ENCODE measurements around the gene STK33. TPM values are rescaled to one million over a fixed set of nuclear protein-coding genes. Genes with fewer than 3 reads are reported as not detected.

The STK33 gene
- total RNA-seq, 1 experiment from 2014 or later = 5.8 TPM

GRCh38 chr11:8384199-8384821, 209.7 kb downstream of the STK33 start:
- CTCF ChIA-PET = no interaction called here
- POLR2A ChIA-PET (ENCODE audit: unreplicated experiment) = interaction anchor here (0.7 kb wide), 1 partner anchor 290 kb away, joined by 4 read pairs; no protein-coding TSS in a partner anchor
- Histone ChIP-seq H3K27ac (no peak overlapping the region), H3K9me3 (ENCODE audit: insufficient read depth, low read depth) (no peaks in the 10 kb centered on the region), H4K20me1 (ENCODE audit: insufficient read depth) (no peaks in the 10 kb centered on the region), H3K36me3 (ENCODE audit: low read depth) (no peaks in the 10 kb centered on the region), H3K4me3 (no peak overlapping the region), H3K79me2 (ENCODE audit: low read depth) (no peaks in the 10 kb centered on the region), H3K4me2 (no peak overlapping the region), H3K4me1 (replicated peaks; ENCODE audit: insufficient read depth) (no peaks in the 10 kb centered on the region), H3F3A (ENCODE audit: insufficient read depth, low read depth) (no peaks in the 10 kb centered on the region), H3K27me3 (ENCODE audit: insufficient read depth, low read depth) (no peaks in the 10 kb centered on the region), H3K9me2 (ENCODE audit: insufficient read depth) (no peaks in the 10 kb centered on the region), H2AFZ (no peak overlapping the region)
- DNase-seq = peak in 1 of 2 experiments; percentile 47
- intact Hi-C loops (cut with micrococcal nuclease; ENCODE audit: unreplicated experiment) = loop anchor here (5.0 to 10.0 kb wide), 3 partner anchors 183 to 1123 kb away; partner anchors contain the start of gene TMEM9B
- TF ChIP-seq EZH2 (IDR thresholded peaks at IDR 0.05; ENCODE audit: low read depth) (no peak), CTCF (conservative IDR thresholded peaks at IDR 0.05) (0 out of 2 replicates have a peak, but pooled peaks have one; percentile 29)
- BruUV-seq (replicated peaks) = no TSS peak

GRCh38 chr11:8383627-8384026, 210.4 kb downstream of the STK33 start:
- H3K4me1 ChIP-seq (replicated peaks; ENCODE audit: insufficient read depth) = no peaks in the 10 kb centered on the region
- intact Hi-C loops (cut with micrococcal nuclease; ENCODE audit: unreplicated experiment) = loop anchor here (5.0 to 10.0 kb wide), 3 partner anchors 184 to 1124 kb away; partner anchors contain the start of gene TMEM9B
- POLR2A ChIA-PET (ENCODE audit: unreplicated experiment) = interaction anchor here (0.6 to 0.7 kb wide), 2 partner anchors 291 to 1145 kb away, joined by 4 to 5 read pairs; no protein-coding TSS in a partner anchor
- H3K4me2 ChIP-seq = no peak overlapping the region
- H3K79me2 ChIP-seq (ENCODE audit: low read depth) = no peaks in the 10 kb centered on the region
- H3F3A ChIP-seq (ENCODE audit: insufficient read depth, low read depth) = no peaks in the 10 kb centered on the region
- no peak overlapping the region for H3K27ac ChIP-seq
- TF ChIP-seq EZH2 (IDR thresholded peaks at IDR 0.05; ENCODE audit: low read depth) = no peak
- no peak for TF ChIP-seq CTCF (conservative IDR thresholded peaks at IDR 0.05)
- no peaks in the 10 kb centered on the region for H3K9me3 ChIP-seq (ENCODE audit: insufficient read depth, low read depth)
- no peak for DNase-seq
- CTCF ChIA-PET = no interaction called here
- no peaks in the 10 kb centered on the region for H3K9me2 ChIP-seq (ENCODE audit: insufficient read depth)
- no peaks in the 10 kb centered on the region for H3K27me3 ChIP-seq (ENCODE audit: insufficient read depth, low read depth)
- H3K36me3 ChIP-seq (ENCODE audit: low read depth) = no peaks in the 10 kb centered on the region
- H4K20me1 ChIP-seq (ENCODE audit: insufficient read depth) = no peaks in the 10 kb centered on the region
- no TSS peak for BruUV-seq (replicated peaks)
- H2AFZ ChIP-seq = no peak overlapping the region
- H3K4me3 ChIP-seq = no peak overlapping the region

GRCh38 chr11:8383227-8383626, 210.8 kb downstream of the STK33 start:
- Histone ChIP-seq H3K4me2 (no peak overlapping the region), H3K36me3 (ENCODE audit: low read depth) (no peaks in the 10 kb centered on the region), H3K79me2 (ENCODE audit: low read depth) (no peaks in the 10 kb centered on the region), H3K9me2 (ENCODE audit: insufficient read depth) (no peaks in the 10 kb centered on the region), H3K27me3 (ENCODE audit: insufficient read depth, low read depth) (no peaks in the 10 kb centered on the region), H3K4me1 (replicated peaks; ENCODE audit: insufficient read depth) (no peaks in the 10 kb centered on the region), H3K4me3 (no peak overlapping the region), H3K9me3 (ENCODE audit: insufficient read depth, low read depth) (no peaks in the 10 kb centered on the region), H3K27ac (no peak overlapping the region), H4K20me1 (ENCODE audit: insufficient read depth) (no peaks in the 10 kb centered on the region), H2AFZ (no peak overlapping the region), H3F3A (ENCODE audit: insufficient read depth, low read depth) (no peaks in the 10 kb centered on the region)
- intact Hi-C loops (cut with micrococcal nuclease; ENCODE audit: unreplicated experiment) = loop anchor here (5.0 to 10.0 kb wide), 3 partner anchors 184 to 1124 kb away; partner anchors contain the start of gene TMEM9B
- ChIA-PET POLR2A (ENCODE audit: unreplicated experiment) (interaction anchor here (0.6 kb wide), 1 partner anchor 1145 kb away, joined by 5 read pairs; no protein-coding TSS in a partner anchor), CTCF (no interaction called here)
- DNase-seq = no peak
- TF ChIP-seq EZH2 (IDR thresholded peaks at IDR 0.05; ENCODE audit: low read depth) (no peak), CTCF (conservative IDR thresholded peaks at IDR 0.05) (no peak)
- BruUV-seq (replicated peaks) = no TSS peak
